Measurements from ENCODE around the gene IQSEC3. TPM values are rescaled to one million over a fixed set of nuclear protein-coding genes. Genes with fewer than 3 reads are reported as not detected.

Gene IQSEC3
- total RNA-seq, 1 experiment from 2014 or later = not detected

GRCh38 chr12:209851-210250, 143.3 kb downstream of the IQSEC3 start:
- H3K9me3 ChIP-seq (ENCODE audit: control insufficient read depth, insufficient read depth, low read depth, low read length) = no peaks in the 10 kb centered on the region
- H3K27me3 ChIP-seq (ENCODE audit: control insufficient read depth, insufficient read depth, low read length) = no peaks in the 10 kb centered on the region
- ChIA-PET POLR2A (no interaction called here), CTCF (no interaction called here)
- in situ Hi-C loops (cut with HindIII; ENCODE audit: low pct_unique_long_range_greater_than_20kb, low sequenced_read_pairs) (no loop called here), intact Hi-C loops (cut with micrococcal nuclease; ENCODE audit: unreplicated experiment) (no loop called here)
- TF ChIP-seq TCF7L2 (IDR thresholded peaks at IDR 0.05; ENCODE audit: low read depth, low read length) (no peak), REST (IDR thresholded peaks at IDR 0.05; ENCODE audit: insufficient read depth in 1 of 2, low read depth in 2 of 2, low read length in 1 of 2) (no peak), SIN3A (IDR thresholded peaks at IDR 0.05; ENCODE audit: borderline replicate concordance, insufficient read depth, low read depth, low read length) (no peak), CTCF (IDR thresholded peaks at IDR 0.05) (no peak), POLR2AphosphoS5 (IDR thresholded peaks at IDR 0.05; ENCODE audit: low read depth, low read length) (no peak)
- BruUV-seq (replicated peaks) = no TSS peak
- no peak overlapping the region for H3K27ac ChIP-seq (ENCODE audit: low read length)
- H3K4me1 ChIP-seq (ENCODE audit: control insufficient read depth, insufficient read depth, low read length) = peaks cover 7% of the 10 kb centered on the region
- H3K4me3 ChIP-seq (ENCODE audit: low read depth in 2 of 2, low read length in 2 of 2) = no peak overlapping the region
- DNase-seq (ENCODE audit: low read depth, low spot score) (no peak), ATAC-seq (no peak)
- no peaks in the 10 kb centered on the region for H3K36me3 ChIP-seq (ENCODE audit: control insufficient read depth, insufficient read depth, low read length)

- ATAC-seq (no peak), DNase-seq (ENCODE audit: low read depth, low spot score) (no peak)
- no TSS peak for BruUV-seq (replicated peaks)
- no peak overlapping the region for H3K27ac ChIP-seq (ENCODE audit: low read length)
- H3K4me1 ChIP-seq (ENCODE audit: control insufficient read depth, insufficient read depth, low read length) = peaks cover 7% of the 10 kb centered on the region
- in situ Hi-C loops (cut with HindIII; ENCODE audit: low pct_unique_long_range_greater_than_20kb, low sequenced_read_pairs) (no loop called here), intact Hi-C loops (cut with micrococcal nuclease; ENCODE audit: unreplicated experiment) (no loop called here)
- POLR2A ChIA-PET = no interaction called here
- CTCF ChIA-PET = interaction anchor here (1.4 kb wide), 1 partner anchor 9 kb away, joined by 5 read pairs; no protein-coding TSS in a partner anchor
- no peaks in the 10 kb centered on the region for H3K9me3 ChIP-seq (ENCODE audit: control insufficient read depth, insufficient read depth, low read depth, low read length)
- H3K4me3 ChIP-seq (ENCODE audit: low read depth in 2 of 2, low read length in 2 of 2) = no peak overlapping the region
- H3K27me3 ChIP-seq (ENCODE audit: control insufficient read depth, insufficient read depth, low read length) = no peaks in the 10 kb centered on the region
- no peaks in the 10 kb centered on the region for H3K36me3 ChIP-seq (ENCODE audit: control insufficient read depth, insufficient read depth, low read length)
- no peak for TF ChIP-seq SIN3A (IDR thresholded peaks at IDR 0.05; ENCODE audit: borderline replicate concordance, insufficient read depth, low read depth, low read length)
Observed at GRCh38 chr12:210277-211141, 143.9 kb downstream of the IQSEC3 start.

GRCh38 chr12:211142-211465, 144.5 kb downstream of the IQSEC3 start:
- no peak overlapping the region for H3K27ac ChIP-seq (ENCODE audit: low read length)
- no TSS peak for BruUV-seq (replicated peaks)
- CTCF ChIA-PET = interaction anchor here (1.4 kb wide), 1 partner anchor 9 kb away, joined by 5 read pairs; no protein-coding TSS in a partner anchor

More at GRCh38 chr12:211142-211465, 144.5 kb downstream of the IQSEC3 start:
- peaks cover 7% of the 10 kb centered on the region for H3K4me1 ChIP-seq (ENCODE audit: control insufficient read depth, insufficient read depth, low read length)
- H3K9me3 ChIP-seq (ENCODE audit: control insufficient read depth, insufficient read depth, low read depth, low read length) = no peaks in the 10 kb centered on the region
- no peaks in the 10 kb centered on the region for H3K27me3 ChIP-seq (ENCODE audit: control insufficient read depth, insufficient read depth, low read length)
- in situ Hi-C loops (cut with HindIII; ENCODE audit: low pct_unique_long_range_greater_than_20kb, low sequenced_read_pairs) (no loop called here), intact Hi-C loops (cut with micrococcal nuclease; ENCODE audit: unreplicated experiment) (no loop called here)
- TF ChIP-seq CTCF (IDR thresholded peaks at IDR 0.05) (no peak), SIN3A (IDR thresholded peaks at IDR 0.05; ENCODE audit: borderline replicate concordance, insufficient read depth, low read depth, low read length) (no peak), REST (IDR thresholded peaks at IDR 0.05; ENCODE audit: insufficient read depth in 1 of 2, low read depth in 2 of 2, low read length in 1 of 2) (no peak), TCF7L2 (IDR thresholded peaks at IDR 0.05; ENCODE audit: low read depth, low read length) (no peak), POLR2AphosphoS5 (IDR thresholded peaks at IDR 0.05; ENCODE audit: low read depth, low read length) (no peak)
- ATAC-seq (no peak), DNase-seq (ENCODE audit: low read depth, low spot score) (no peak)
- H3K4me3 ChIP-seq (ENCODE audit: low read depth in 2 of 2, low read length in 2 of 2) = no peak overlapping the region
- H3K36me3 ChIP-seq (ENCODE audit: control insufficient read depth, insufficient read depth, low read length) = no peaks in the 10 kb centered on the region
- POLR2A ChIA-PET = no interaction called here
